GM06990 (cell line): Measurements from ENCODE around the gene HOXD9.

Experiments used
- DNase-seq: peaks from one replicate; pipeline ENCODE4 v3.0.0-alpha.2; 2011; ENCODE audit not compliant: insufficient read length; ENCODE audit errors: extremely low read depth
- H3K27me3 ChIP-seq: replicated peaks from 2 replicates; pipeline ENCODE4 v1.6.0; 2011; ENCODE audit warnings: low read length; ENCODE audit not compliant: control insufficient read depth, insufficient read depth
- H3K36me3 ChIP-seq: 2 replicates; pipeline ENCODE4 v1.5.1; 2011; ENCODE audit warnings: low read length; ENCODE audit not compliant: control insufficient read depth, insufficient read depth
- H3K4me3 ChIP-seq: replicated peaks from 2 replicates; pipeline ENCODE4 v1.5.1; 2011; ENCODE audit warnings: low read depth, mild to moderate bottlenecking, control low read depth, low read length
- CTCF ChIP-seq: IDR thresholded peaks from 2 replicates; pipeline ENCODE4 v1.5.1; 2011; ENCODE audit warnings: low read length, control low read depth, mild to moderate bottlenecking, inconsistent platforms; ENCODE audit not compliant: insufficient read depth, poor library complexity, severe bottlenecking

The HOXD9 gene

GRCh38 chr2:176076796-176077195 lies 45.7 kb upstream of the HOXD9 start:
- Histone ChIP-seq H3K4me3 (no peak overlapping the region), H3K36me3 (no peaks in the 10 kb centered on the region), H3K27me3 (peaks cover 4% of the 10 kb centered on the region; the same call in 1 of the 2 replicates)
- TF ChIP-seq CTCF: no peak
- no peak for DNase-seq

- no peak for DNase-seq
- Histone ChIP-seq H3K27me3 (peaks cover 4% of the 10 kb centered on the region; the same call in 1 of the 2 replicates), H3K36me3 (no peaks in the 10 kb centered on the region), H3K4me3 (no peak overlapping the region)
- TF ChIP-seq CTCF: no peak
Observed at GRCh38 chr2:176078541-176079284, 43.8 kb upstream of the HOXD9 start.

- Histone ChIP-seq H3K36me3 (no peaks in the 10 kb centered on the region), H3K27me3 (peaks cover 3% of the 10 kb centered on the region; the same call in 1 of the 2 replicates), H3K4me3 (no peak overlapping the region)
- no peak for DNase-seq
- no peak for TF ChIP-seq CTCF
Observed at GRCh38 chr2:176079285-176079830, 43.2 kb upstream of the HOXD9 start.

GRCh38 chr2:176079831-176080539 lies 42.5 kb upstream of the HOXD9 start:
- no peak overlapping the region for H3K4me3 ChIP-seq
- no peaks in the 10 kb centered on the region for H3K36me3 ChIP-seq
- peak; percentile 64 for DNase-seq
- peak; percentile 36 for TF ChIP-seq CTCF
- H3K27me3 ChIP-seq: peaks cover 3% of the 10 kb centered on the region; the same call in 1 of the 2 replicates

- Histone ChIP-seq H3K36me3 (no peaks in the 10 kb centered on the region), H3K4me3 (no peak overlapping the region), H3K27me3 (peaks cover 1% of the 10 kb centered on the region; the same call in 1 of the 2 replicates)
- DNase-seq: no peak
- no peak for TF ChIP-seq CTCF
Observed at GRCh38 chr2:176080540-176081375, 41.8 kb upstream of the HOXD9 start.
